ENCODE data around the gene AOX1. TPM values are rescaled to one million over a fixed set of nuclear protein-coding genes. Genes with fewer than 3 reads are reported as not detected.

AOX1 gene
- total RNA-seq, 1 experiment from 2014 or later: 0.71 TPM

DNA sequence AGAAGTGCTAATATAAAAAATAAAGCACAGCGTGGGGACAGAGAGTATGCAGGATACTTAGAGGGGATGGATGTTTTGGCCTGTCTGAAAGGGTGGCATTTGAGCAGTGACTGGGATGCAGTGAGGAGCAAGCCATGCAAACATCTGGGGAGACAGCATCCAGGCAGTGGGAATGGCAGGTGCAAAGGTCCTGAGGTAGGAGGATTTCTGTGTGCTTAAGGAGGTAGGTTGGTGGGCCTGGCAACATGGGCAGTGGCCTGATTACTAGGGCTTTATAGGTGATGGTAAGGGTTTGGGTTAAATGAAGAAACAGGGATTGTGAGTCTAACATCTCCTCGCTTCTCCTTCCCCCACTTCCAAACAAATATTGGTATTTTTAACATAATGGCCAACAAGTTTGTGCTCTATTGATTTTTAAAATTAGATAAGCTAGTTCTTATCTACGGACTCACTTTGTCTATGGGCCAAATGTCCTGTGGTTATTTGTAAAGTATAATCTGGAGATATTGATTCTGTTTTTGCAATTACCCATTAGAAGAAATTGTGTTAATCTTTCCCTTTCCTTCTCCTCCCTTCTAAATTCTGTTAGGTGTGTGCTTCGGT is 2.4 kb downstream of the AOX1 start:
- no TSS peak for BruUV-seq (replicated peaks)
- TF ChIP-seq TCF7L2 (IDR thresholded peaks at IDR 0.05; ENCODE audit: borderline replicate concordance, extremely low read depth, insufficient read depth, insufficient read length) (no peak), ELF1 (IDR thresholded peaks at IDR 0.05; ENCODE audit: borderline replicate concordance, low read depth) (no peak), CTCF (IDR thresholded peaks at IDR 0.05 in 2 of 3, conservative IDR thresholded peaks at IDR 0.05 in 1 of 3; ENCODE audit: borderline replicate concordance in 1 of 3, insufficient read depth in 1 of 3, low read depth in 2 of 3, low read length in 2 of 3) (no peak)
- TF ChIP-seq, protein P1, sequence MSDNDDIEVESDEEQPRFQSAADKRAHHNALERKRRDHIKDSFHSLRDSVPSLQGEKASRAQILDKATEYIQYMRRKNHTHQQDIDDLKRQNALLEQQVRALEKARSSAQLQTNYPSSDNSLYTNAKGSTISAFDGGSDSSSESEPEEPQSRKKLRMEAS (IDR thresholded peaks at IDR 0.05): no peak
- TF ChIP-seq, protein P2, sequence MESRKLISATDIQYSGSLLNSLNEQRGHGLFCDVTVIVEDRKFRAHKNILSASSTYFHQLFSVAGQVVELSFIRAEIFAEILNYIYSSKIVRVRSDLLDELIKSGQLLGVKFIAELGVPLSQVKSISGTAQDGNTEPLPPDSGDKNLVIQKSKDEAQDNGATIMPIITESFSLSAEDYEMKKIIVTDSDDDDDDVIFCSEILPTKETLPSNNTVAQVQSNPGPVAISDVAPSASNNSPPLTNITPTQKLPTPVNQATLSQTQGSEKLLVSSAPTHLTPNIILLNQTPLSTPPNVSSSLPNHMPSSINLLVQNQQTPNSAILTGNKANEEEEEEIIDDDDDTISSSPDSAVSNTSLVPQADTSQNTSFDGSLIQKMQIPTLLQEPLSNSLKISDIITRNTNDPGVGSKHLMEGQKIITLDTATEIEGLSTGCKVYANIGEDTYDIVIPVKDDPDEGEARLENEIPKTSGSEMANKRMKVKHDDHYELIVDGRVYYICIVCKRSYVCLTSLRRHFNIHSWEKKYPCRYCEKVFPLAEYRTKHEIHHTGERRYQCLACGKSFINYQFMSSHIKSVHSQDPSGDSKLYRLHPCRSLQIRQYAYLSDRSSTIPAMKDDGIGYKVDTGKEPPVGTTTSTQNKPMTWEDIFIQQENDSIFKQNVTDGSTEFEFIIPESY (IDR thresholded peaks at IDR 0.05; ENCODE audit: extremely low read depth, insufficient replicate concordance, low read length): no peak
- CTCF ChIA-PET: no interaction called here
- H3K36me3 ChIP-seq (ENCODE audit: control insufficient read depth in 1 of 2, insufficient read depth in 2 of 2, low read length in 2 of 2): no peaks in the 10 kb centered on the region
- H3K4me3 ChIP-seq (replicated peaks in 1 of 2; ENCODE audit: low read depth in 1 of 2, low read length in 2 of 2): no peak overlapping the region
- no peaks in the 10 kb centered on the region for H3K9me2 ChIP-seq (ENCODE audit: insufficient read depth)
- H3K9ac ChIP-seq (ENCODE audit: low read length): no peak overlapping the region
- POLR2A ChIA-PET: no interaction called here
- H4K20me1 ChIP-seq (ENCODE audit: insufficient read depth): no peaks in the 10 kb centered on the region
- no peak for ATAC-seq
- no peak overlapping the region for H3K4me2 ChIP-seq (ENCODE audit: low read length)
- RAD21 ChIA-PET (ENCODE audit: low non-redundant PET in 1 of 2, low total read pairs in 2 of 2, uncharacterized antibody in 2 of 2, unreplicated experiment in 2 of 2): no interaction called here
- peaks cover 8% of the 10 kb centered on the region for H3K27me3 ChIP-seq (ENCODE audit: insufficient read depth, low read length)
- no peak for DNase-seq (ENCODE audit: low read depth, low spot score)
- intact Hi-C loops (cut with micrococcal nuclease): no loop called here
- no peak overlapping the region for H3K27ac ChIP-seq (ENCODE audit: low read depth, low read length)
- no peaks in the 10 kb centered on the region for H3K4me1 ChIP-seq (ENCODE audit: control insufficient read depth in 1 of 2, insufficient read depth in 2 of 2, low read length in 2 of 2)
- H3K9me3 ChIP-seq (ENCODE audit: control insufficient read depth in 1 of 2, insufficient read depth in 1 of 2, low read depth in 1 of 2, low read length in 2 of 2): no peaks in the 10 kb centered on the region
- H2AFZ ChIP-seq (ENCODE audit: low read depth, low read length, poor library complexity, severe bottlenecking): no peak overlapping the region
- no peaks in the 10 kb centered on the region for H3K79me2 ChIP-seq (ENCODE audit: insufficient read depth, low read length)
